ENCODE measurements around the gene MAS1. TPM values are rescaled to one million over a fixed set of nuclear protein-coding genes. Genes with fewer than 3 reads are reported as not detected.
A peak's percentile ranks its signal among the peaks of the same experiment; 100 is the strongest.
"Not testable (repeated sequence)": the region's sequence is repeated elsewhere in the genome, so short reads cannot be mapped to it uniquely, and the experiment has no call there.

The MAS1 gene
- total RNA-seq, 2 donors from 2014 or later, result 0.17 TPM; not detected in 1

GRCh38 chr6:159863341-159863740 lies 27.4 kb upstream of the MAS1 start:
- not testable (repeated sequence) for H3K27me3 ChIP-seq (replicated peaks; ENCODE audit: insufficient read depth); H3K27ac ChIP-seq; H3K36me3 ChIP-seq; H3K4me1 ChIP-seq (replicated peaks); H3K4me3 ChIP-seq; H3K9me3 ChIP-seq
- intact Hi-C loops (cut with DNase I), result loop anchor here (2.0 to 5.0 kb wide), 2 partner anchors 79 to 594 kb away; no protein-coding TSS in a partner anchor
- TF ChIP-seq CTCF (IDR thresholded peaks at IDR 0.05), result peak in 3 of 4 experiments; percentile 21 to 68 (median 58)
- peak; percentile 52 for DNase-seq (ENCODE audit: low spot score)
- 15% methylated on average over 5 of the region's 5 CpGs for WGBS

- no peak for DNase-seq (ENCODE audit: low spot score)
- Histone ChIP-seq H3K36me3 (no peaks in the 10 kb centered on the region), H3K9me3 (no peaks in the 10 kb centered on the region), H3K27me3 (replicated peaks; ENCODE audit: insufficient read depth) (no peaks in the 10 kb centered on the region), H3K4me3 (no peak overlapping the region), H3K4me1 (replicated peaks) (no peaks in the 10 kb centered on the region), H3K27ac (no peak overlapping the region)
- 82% methylated on average over 12 of the region's 12 CpGs for WGBS
- TF ChIP-seq POLR2AphosphoS5 (IDR thresholded peaks at IDR 0.05) (no peak), CTCF (IDR thresholded peaks at IDR 0.05) (no peak), POLR2A (IDR thresholded peaks at IDR 0.05) (no peak)
- intact Hi-C loops (cut with DNase I), result no loop called here
Measured at GRCh38 chr6:159865226-159865920, 25.4 kb upstream of the MAS1 start.

- H3K9me3 ChIP-seq, result no peaks in the 10 kb centered on the region
- TF ChIP-seq POLR2AphosphoS5 (IDR thresholded peaks at IDR 0.05) (no peak), CTCF (IDR thresholded peaks at IDR 0.05) (no peak), POLR2A (IDR thresholded peaks at IDR 0.05) (no peak)
- intact Hi-C loops (cut with DNase I), result no loop called here
- no peak for DNase-seq (ENCODE audit: low spot score)
- H3K36me3 ChIP-seq, result no peaks in the 10 kb centered on the region
- WGBS, result 85% methylated on average over 27 of the region's 28 CpGs
- H3K27ac ChIP-seq, result no peak overlapping the region
- H3K27me3 ChIP-seq (replicated peaks; ENCODE audit: insufficient read depth), result no peaks in the 10 kb centered on the region
- no peak overlapping the region for H3K4me3 ChIP-seq
- H3K4me1 ChIP-seq (replicated peaks), result no peaks in the 10 kb centered on the region
Measured at GRCh38 chr6:159866286-159867247, 24.2 kb upstream of the MAS1 start.

GRCh38 chr6:159871241-159871640 lies 19.5 kb upstream of the MAS1 start:
- WGBS, result 100% methylated on average over 1 of the region's 1 CpG
- Histone ChIP-seq H3K36me3 (no peaks in the 10 kb centered on the region), H3K9me3 (no peaks in the 10 kb centered on the region), H3K4me1 (replicated peaks) (no peaks in the 10 kb centered on the region), H3K27ac (no peak overlapping the region), H3K27me3 (replicated peaks; ENCODE audit: insufficient read depth) (no peaks in the 10 kb centered on the region), H3K4me3 (no peak overlapping the region)
- no peak for DNase-seq (ENCODE audit: low spot score)
- TF ChIP-seq CTCF (IDR thresholded peaks at IDR 0.05), result no peak
- TF ChIP-seq POLR2AphosphoS5 (IDR thresholded peaks at IDR 0.05), result no peak
- TF ChIP-seq POLR2A (IDR thresholded peaks at IDR 0.05), result no peak
- intact Hi-C loops (cut with DNase I), result no loop called here

Data from prostate gland (tissue), 2 donors.